ENCODE measurements around the gene OR4D10. TPM values are rescaled to one million over a fixed set of nuclear protein-coding genes. Genes with fewer than 3 reads are reported as not detected.

OR4D10 gene
- total and polyA plus RNA-seq, 2 of the 8 experiments (the other 6 are each of a cell fraction or from before 2014, with no cell fraction given): not detected

DNA sequence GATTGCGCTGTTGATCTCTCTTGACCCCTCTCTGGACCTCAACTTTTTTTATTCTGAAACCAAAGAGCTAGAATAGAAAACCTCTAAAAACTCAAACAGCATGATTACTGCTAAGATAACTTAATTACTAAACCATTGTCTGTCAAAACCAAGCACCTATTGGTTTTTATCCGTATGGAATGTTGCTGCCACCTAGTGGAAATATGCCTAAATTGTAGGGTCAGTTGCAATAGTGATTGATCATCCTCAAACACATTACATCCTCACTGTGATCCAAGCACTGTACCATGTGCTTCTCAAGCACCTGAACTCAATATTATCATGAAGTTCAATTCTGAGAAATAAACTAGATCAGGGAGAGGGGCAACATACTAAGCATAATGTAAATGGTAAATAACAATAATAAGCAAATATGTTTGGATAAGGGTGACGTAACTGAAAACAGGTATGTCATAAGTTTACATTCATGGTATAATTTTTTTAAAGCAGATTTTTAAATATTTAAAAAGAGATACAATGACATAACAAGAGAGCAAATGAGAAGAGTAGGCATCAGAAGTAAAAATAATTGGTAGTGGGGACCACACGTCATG, 43.1 kb upstream of the OR4D10 start:
- no peaks in the 10 kb centered on the region for H3K27me3 ChIP-seq (replicated peaks in 1 of 4; ENCODE audit: control insufficient read depth in 3 of 4, extremely low read depth in 1 of 4, insufficient read depth in 3 of 4, low read length in 3 of 4)
- no peaks in the 10 kb centered on the region for H4K20me1 ChIP-seq (replicated peaks in 1 of 2; ENCODE audit: control insufficient read depth in 1 of 2, insufficient read depth in 2 of 2, low read length in 2 of 2)
- H3K79me1 ChIP-seq (ENCODE audit: low read depth, low read length): no peaks in the 10 kb centered on the region
- no peaks in the 10 kb centered on the region for H3K36me3 ChIP-seq (ENCODE audit: control insufficient read depth in 2 of 4, insufficient read depth in 4 of 4, low read length in 3 of 4)
- no peak overlapping the region for H3K4me3 ChIP-seq (ENCODE audit: extremely low read depth in 1 of 4, insufficient read depth in 2 of 4, low read depth in 3 of 4, low read length in 4 of 4)
- DNase-seq (ENCODE audit: low read depth in 1 of 2, low spot score in 2 of 2): peak in 1 of 2 experiments; percentile 48
- H2AFZ ChIP-seq (ENCODE audit: low read length): no peak overlapping the region
- no peak overlapping the region for H2BK5ac ChIP-seq (ENCODE audit: low read depth, low read length)
- no peak overlapping the region for H2BK15ac ChIP-seq (ENCODE audit: low read length)
- no peak overlapping the region for H3K4me2 ChIP-seq (ENCODE audit: insufficient read depth in 1 of 2, low read depth in 2 of 2, low read length in 2 of 2)
- peaks cover 3 to 5% (median 4%) of the 10 kb centered on the region in 4 experiments; a peak in 6 of 7 replicates for H3K4me1 ChIP-seq (replicated peaks in 1 of 4; ENCODE audit: control insufficient read depth in 3 of 4, insufficient read depth in 4 of 4, low read length in 3 of 4)
- POLR2A ChIA-PET (ENCODE audit: partially characterized antibody): no interaction called here
- no peaks in the 10 kb centered on the region for H3K79me2 ChIP-seq (ENCODE audit: control insufficient read depth in 1 of 2, insufficient read depth in 2 of 2, low read length in 2 of 2)
- no peak overlapping the region for H3K9ac ChIP-seq (replicated peaks in 1 of 4; ENCODE audit: extremely low read depth in 1 of 4, low read depth in 3 of 4, low read length in 3 of 4)
- H3K9me3 ChIP-seq (ENCODE audit: insufficient read depth in 2 of 2, low read depth in 1 of 2, low read length in 1 of 2): no peaks in the 10 kb centered on the region
- no peak overlapping the region for H3K14ac ChIP-seq (ENCODE audit: insufficient read length)
- peak; percentile 98 for FAIRE-seq
- no peak overlapping the region for H2BK12ac ChIP-seq (ENCODE audit: low read depth, low read length)
- no peak overlapping the region for H3K23ac ChIP-seq (ENCODE audit: insufficient read length)
- CTCF ChIA-PET (ENCODE audit: partially characterized antibody): interaction anchor here (0.6 to 7.4 kb wide), 31 partner anchors 10 to 647 kb away, joined by 3 to 74 read pairs (median 4); partner anchors contain the start of genes DTX4, MPEG1 and OR4D6
- no peak for TF ChIP-seq CBX8 (IDR thresholded peaks at IDR 0.05; ENCODE audit: borderline replicate concordance, low read depth, low read length)
- TF ChIP-seq CEBPB (IDR thresholded peaks at IDR 0.05; ENCODE audit: low read depth, low read length): 0 out of 2 replicates have a peak, but pooled peaks have one; percentile 6
- TF ChIP-seq, protein P1, sequence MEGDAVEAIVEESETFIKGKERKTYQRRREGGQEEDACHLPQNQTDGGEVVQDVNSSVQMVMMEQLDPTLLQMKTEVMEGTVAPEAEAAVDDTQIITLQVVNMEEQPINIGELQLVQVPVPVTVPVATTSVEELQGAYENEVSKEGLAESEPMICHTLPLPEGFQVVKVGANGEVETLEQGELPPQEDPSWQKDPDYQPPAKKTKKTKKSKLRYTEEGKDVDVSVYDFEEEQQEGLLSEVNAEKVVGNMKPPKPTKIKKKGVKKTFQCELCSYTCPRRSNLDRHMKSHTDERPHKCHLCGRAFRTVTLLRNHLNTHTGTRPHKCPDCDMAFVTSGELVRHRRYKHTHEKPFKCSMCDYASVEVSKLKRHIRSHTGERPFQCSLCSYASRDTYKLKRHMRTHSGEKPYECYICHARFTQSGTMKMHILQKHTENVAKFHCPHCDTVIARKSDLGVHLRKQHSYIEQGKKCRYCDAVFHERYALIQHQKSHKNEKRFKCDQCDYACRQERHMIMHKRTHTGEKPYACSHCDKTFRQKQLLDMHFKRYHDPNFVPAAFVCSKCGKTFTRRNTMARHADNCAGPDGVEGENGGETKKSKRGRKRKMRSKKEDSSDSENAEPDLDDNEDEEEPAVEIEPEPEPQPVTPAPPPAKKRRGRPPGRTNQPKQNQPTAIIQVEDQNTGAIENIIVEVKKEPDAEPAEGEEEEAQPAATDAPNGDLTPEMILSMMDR (IDR thresholded peaks at IDR 0.05; ENCODE audit: control extremely low read depth in 1 of 3, insufficient read depth in 1 of 3, low read depth in 1 of 3, low read length in 3 of 3): peak in 2 of 3 experiments; percentile 66 to 84; a peak in 2 of 4 replicates
- TF ChIP-seq RAD21 (IDR thresholded peaks at IDR 0.05 in 1 of 2, conservative IDR thresholded peaks at IDR 0.05 in 1 of 2; ENCODE audit: low read depth in 2 of 2, low read length in 2 of 2): peak; percentile 92
- no peak overlapping the region for H2BK20ac ChIP-seq (ENCODE audit: low read length)
- no peak overlapping the region for H4K91ac ChIP-seq (replicated peaks; ENCODE audit: insufficient read length, low read length)
- no peak overlapping the region for H3K18ac ChIP-seq (ENCODE audit: extremely low read depth, low read length)
- H3K56ac ChIP-seq (replicated peaks; ENCODE audit: insufficient read length, low read depth, low read length): no peak overlapping the region
- no peak overlapping the region for H2AK5ac ChIP-seq (ENCODE audit: low read depth, low read length)
- no peak overlapping the region for H3K4ac ChIP-seq (replicated peaks; ENCODE audit: insufficient read length, low read depth, low read length)
- H4K8ac ChIP-seq (ENCODE audit: extremely low read depth, insufficient read depth, low read length): no peak overlapping the region
- no peak overlapping the region for H2BK120ac ChIP-seq (replicated peaks; ENCODE audit: low read depth, low read length)
- peaks cover 2% of the 10 kb centered on the region; the same call in 1 of the 2 replicates for H3K23me2 ChIP-seq (ENCODE audit: low read depth, low read length)
- no peak overlapping the region for H3K27ac ChIP-seq (ENCODE audit: low read depth, low read length)
- WGBS, 2 experiments (ENCODE audit: extremely low coverage in 1 of 2, insufficient coverage in 1 of 2, insufficient read length in 1 of 2, insufficient replicate concordance in 2 of 2, low coverage in 1 of 2, low lambda C conversion rate in 2 of 2, missing lambda C conversion rate in 1 of 2): 67% methylated on average over 4 of the region's 4 CpGs; no CpG with 5 or more reads in 1 of the 2 experiments
- H4K5ac ChIP-seq (ENCODE audit: insufficient read length, low read depth, low read length): no peak overlapping the region
